Measurements from ENCODE around the gene PLEKHF1. TPM values are rescaled to one million over a fixed set of nuclear protein-coding genes. Genes with fewer than 3 reads are reported as not detected.

PLEKHF1 gene
- total and polyA plus RNA-seq, 2 experiments from 2014 or later: 10.1 to 25.1 TPM

GRCh38 chr19:29631450-29631849, 33.8 kb upstream of the PLEKHF1 start:
- Histone ChIP-seq H3K9me2 (ENCODE audit: insufficient read depth) (no peaks in the 10 kb centered on the region), H3K36me3 (ENCODE audit: insufficient read depth) (no peaks in the 10 kb centered on the region), H3K4me2 (no peak overlapping the region), H4K20me1 (replicated peaks; ENCODE audit: insufficient read depth) (no peaks in the 10 kb centered on the region), H3K27me3 (ENCODE audit: insufficient read depth) (no peaks in the 10 kb centered on the region), H3K4me3 (no peak overlapping the region), H3K27ac (ENCODE audit: low read depth) (no peak overlapping the region), H3K79me2 (replicated peaks; ENCODE audit: insufficient read depth) (no peaks in the 10 kb centered on the region), H3K4me1 (ENCODE audit: insufficient read depth) (no peaks in the 10 kb centered on the region), H3F3A (replicated peaks; ENCODE audit: low read depth) (no peaks in the 10 kb centered on the region), H2AFZ (no peak overlapping the region)
- peaks cover 1% of the 10 kb centered on the region for H3K27me3 Mint-ChIP-seq (ENCODE audit: insufficient read depth, low read depth, poor library complexity)
- H3K4me1 Mint-ChIP-seq: no peaks in the 10 kb centered on the region; the same call in 2 of the 3 replicates
- H3K4me3 Mint-ChIP-seq: no peak overlapping the region
- ATAC-seq (no peak), DNase-seq (ENCODE audit: low spot score) (no peak)
- H3K27ac Mint-ChIP-seq: no peak overlapping the region
- H3K36me3 Mint-ChIP-seq (ENCODE audit: low read depth): no peaks in the 10 kb centered on the region
- TF ChIP-seq EZH2 (IDR thresholded peaks at IDR 0.05; ENCODE audit: low read depth, unreplicated experiment) (no peak), ZNF114 (CRISPR knock-in tag; IDR thresholded peaks at IDR 0.05) (no peak), ZNF331 (CRISPR knock-in tag; IDR thresholded peaks at IDR 0.05; ENCODE audit: low read depth) (no peak), CTCF (conservative IDR thresholded peaks at IDR 0.05; ENCODE audit: low read depth in 2 of 2) (no peak), STAT1 (IDR thresholded peaks at IDR 0.05; ENCODE audit: unreplicated experiment) (no peak), JUNB (IDR thresholded peaks at IDR 0.05; ENCODE audit: unreplicated experiment) (no peak), ETS1 (IDR thresholded peaks at IDR 0.05) (no peak)
- no peaks in the 10 kb centered on the region for H3K9me3 Mint-ChIP-seq

- Mint-ChIP-seq H3K9me3 (no peaks in the 10 kb centered on the region), H3K27me3 (ENCODE audit: insufficient read depth, low read depth, poor library complexity) (peaks cover 1% of the 10 kb centered on the region), H3K27ac (no peak overlapping the region), H3K36me3 (ENCODE audit: low read depth) (no peaks in the 10 kb centered on the region), H3K4me1 (no peaks in the 10 kb centered on the region; the same call in 2 of the 3 replicates), H3K4me3 (no peak overlapping the region)
- Histone ChIP-seq H3K4me2 (no peak overlapping the region), H3K4me1 (ENCODE audit: insufficient read depth) (no peaks in the 10 kb centered on the region), H3K27me3 (ENCODE audit: insufficient read depth) (no peaks in the 10 kb centered on the region), H3K36me3 (ENCODE audit: insufficient read depth) (no peaks in the 10 kb centered on the region), H3K27ac (ENCODE audit: low read depth) (no peak overlapping the region), H3K79me2 (replicated peaks; ENCODE audit: insufficient read depth) (no peaks in the 10 kb centered on the region), H4K20me1 (replicated peaks; ENCODE audit: insufficient read depth) (no peaks in the 10 kb centered on the region), H3K4me3 (no peak overlapping the region), H2AFZ (no peak overlapping the region), H3F3A (replicated peaks; ENCODE audit: low read depth) (no peaks in the 10 kb centered on the region), H3K9me2 (ENCODE audit: insufficient read depth) (no peaks in the 10 kb centered on the region)
- DNase-seq (ENCODE audit: low spot score): no peak
- ATAC-seq: no peak
- TF ChIP-seq CREB1 (CRISPR knock-in tag; IDR thresholded peaks at IDR 0.05; ENCODE audit: low read depth) (no peak), POLR2AphosphoS5 (IDR thresholded peaks at IDR 0.05; ENCODE audit: low read depth) (no peak), ZNF462 (CRISPR knock-in tag; IDR thresholded peaks at IDR 0.05) (no peak), NANOG (IDR thresholded peaks at IDR 0.05; ENCODE audit: borderline replicate concordance) (no peak), ZNF114 (CRISPR knock-in tag; IDR thresholded peaks at IDR 0.05) (no peak), CTCF (conservative IDR thresholded peaks at IDR 0.05; ENCODE audit: low read depth in 2 of 2) (no peak)
Measured at GRCh38 chr19:29634002-29634401, 31.3 kb upstream of the PLEKHF1 start.

Measured in GM23338 (cell line).